Trophoblast cell (in vitro differentiated cells and primary cell): ENCODE measurements around the gene KRT77.
A peak's percentile ranks its signal among the peaks of the same experiment; 100 is the strongest.
"Not testable (repeated sequence)": the region's sequence is repeated elsewhere in the genome, so short reads cannot be mapped to it uniquely, and the experiment has no call there.

Experiments
- DNase-seq, 2 donors: peaks; one replicate each; pipeline ENCODE4 v3.0.0-alpha.2; 2016
- H2AFZ ChIP-seq: 2 replicates; pipeline ENCODE4 v1.6.1; 2013; ENCODE audit warnings: low read length, moderate library complexity, mild to moderate bottlenecking; ENCODE audit not compliant: insufficient read depth, poor library complexity
- H2AK5ac ChIP-seq: 2 replicates; pipeline ENCODE4 v1.6.1; 2013; ENCODE audit warnings: mild to moderate bottlenecking, low read length
- H2BK120ac ChIP-seq: 2 replicates; pipeline ENCODE4 v1.6.1; 2013; ENCODE audit warnings: low read length, mild to moderate bottlenecking, moderate library complexity; ENCODE audit not compliant: insufficient read depth, poor library complexity
- H2BK12ac ChIP-seq: 2 replicates; pipeline ENCODE4 v1.6.1; 2013; ENCODE audit warnings: mild to moderate bottlenecking, low read length, moderate library complexity
- H2BK5ac ChIP-seq: 2 replicates; pipeline ENCODE4 v1.6.1; 2013; ENCODE audit warnings: low read length, low read depth, moderate library complexity, mild to moderate bottlenecking; ENCODE audit not compliant: poor library complexity
- H3K14ac ChIP-seq: 2 replicates; pipeline ENCODE4 v1.6.1; 2013; ENCODE audit warnings: mild to moderate bottlenecking, low read length
- H3K18ac ChIP-seq: 2 replicates; pipeline ENCODE4 v1.6.1; 2013; ENCODE audit warnings: mild to moderate bottlenecking, low read length
- H3K23ac ChIP-seq: 2 replicates; pipeline ENCODE4 v1.6.1; 2013; ENCODE audit warnings: low read length
- H3K27ac ChIP-seq: 2 replicates; pipeline ENCODE4 v1.5.1; 2013; ENCODE audit warnings: low read depth, mild to moderate bottlenecking, inconsistent platforms, low read length, moderate library complexity
- H3K27me3 ChIP-seq: 2 replicates; pipeline ENCODE4 v1.6.1; 2013; ENCODE audit warnings: inconsistent platforms, mild to moderate bottlenecking, low read length, moderate library complexity; ENCODE audit not compliant: insufficient read depth
- H3K36me3 ChIP-seq, 2 experiments: 1 replicate in 1 of 2; 2 replicates in 1 of 2; pipeline ENCODE4 v1.6.1; 2013; ENCODE audit warnings: low read length in 2 of 2, mild to moderate bottlenecking in 2 of 2, moderate library complexity in 1 of 2; ENCODE audit not compliant: insufficient read depth in 2 of 2, control insufficient read depth in 1 of 2
- H3K4ac ChIP-seq: 2 replicates; pipeline ENCODE4 v1.6.1; 2013; ENCODE audit warnings: low read depth, mild to moderate bottlenecking, low read length, moderate library complexity
- H3K4me1 ChIP-seq, 2 experiments: 1 replicate in 1 of 2; 2 replicates in 1 of 2; pipeline ENCODE4 v1.6.1; 2013; ENCODE audit warnings: low read length in 2 of 2, mild to moderate bottlenecking in 2 of 2, moderate library complexity in 1 of 2; ENCODE audit not compliant: insufficient read depth in 2 of 2, control insufficient read depth in 1 of 2
- H3K4me2 ChIP-seq: 2 replicates; pipeline ENCODE4 v1.6.1; 2013; ENCODE audit warnings: inconsistent platforms, mild to moderate bottlenecking, low read length, moderate library complexity
- H3K4me3 ChIP-seq: 2 replicates; pipeline ENCODE4 v1.5.1; 2013; ENCODE audit warnings: mild to moderate bottlenecking, low read depth, low read length, inconsistent platforms
- H3K79me1 ChIP-seq: one replicate; pipeline ENCODE4 v1.6.1; 2013; ENCODE audit warnings: low read length
- H3K79me2 ChIP-seq: 2 replicates; pipeline ENCODE4 v1.6.1; 2013; ENCODE audit warnings: low read length, mild to moderate bottlenecking; ENCODE audit not compliant: control insufficient read depth, insufficient read depth, poor library complexity
- H3K9ac ChIP-seq: 2 replicates; pipeline ENCODE4 v1.6.1; 2013; ENCODE audit warnings: mild to moderate bottlenecking, low read length
- H3K9me3 ChIP-seq: 2 replicates; pipeline ENCODE4 v1.6.1; 2013; ENCODE audit warnings: low read depth, mild to moderate bottlenecking, control low read depth, inconsistent platforms, low read length; ENCODE audit not compliant: insufficient read depth
- H4K12ac ChIP-seq: 2 replicates; pipeline ENCODE4 v1.6.1; 2013; ENCODE audit warnings: low read depth, mild to moderate bottlenecking, low read length, moderate library complexity
- H4K8ac ChIP-seq: 2 replicates; pipeline ENCODE4 v1.6.1; 2013; ENCODE audit warnings: low read depth, mild to moderate bottlenecking, low read length, moderate library complexity
- H4K91ac ChIP-seq: one replicate; pipeline ENCODE4 v1.6.1; 2013; ENCODE audit warnings: low read depth, mild to moderate bottlenecking, low read length, moderate library complexity
- WGBS: extraction: QIAGEN DNeasy Blood & Tissue Kit; methylation state at CpG from one replicate; pipeline ENCODE4 v1.1.7; 2013; ENCODE audit warnings: missing lambda C conversion rate; ENCODE audit not compliant: insufficient read length, insufficient coverage; ENCODE audit errors: extremely low coverage; 5-methylcytosine and 5-hydroxymethylcytosine counted together

KRT77 gene

GRCh38 chr12:52669941-52670340, 33.4 kb downstream of the KRT77 start:
- H3K27ac ChIP-seq, H3K14ac ChIP-seq, H3K9me3 ChIP-seq, H3K36me3 ChIP-seq, H3K79me1 ChIP-seq, H3K4ac ChIP-seq, H4K12ac ChIP-seq, H4K91ac ChIP-seq, H2BK5ac ChIP-seq, H2AK5ac ChIP-seq, H3K18ac ChIP-seq, H2AFZ ChIP-seq, H3K79me2 ChIP-seq, H3K4me2 ChIP-seq, H4K8ac ChIP-seq, H3K4me3 ChIP-seq, DNase-seq, H3K27me3 ChIP-seq, H3K9ac ChIP-seq, H3K23ac ChIP-seq, H2BK12ac ChIP-seq: not testable (repeated sequence)
- no CpG with 5 or more reads among the region's 3 CpGs for WGBS
- Histone ChIP-seq H2BK120ac (peak overlapping the region; percentile 3), H3K4me1 (peaks cover 14 to 26% of the 10 kb centered on the region in 2 experiments)

DNA sequence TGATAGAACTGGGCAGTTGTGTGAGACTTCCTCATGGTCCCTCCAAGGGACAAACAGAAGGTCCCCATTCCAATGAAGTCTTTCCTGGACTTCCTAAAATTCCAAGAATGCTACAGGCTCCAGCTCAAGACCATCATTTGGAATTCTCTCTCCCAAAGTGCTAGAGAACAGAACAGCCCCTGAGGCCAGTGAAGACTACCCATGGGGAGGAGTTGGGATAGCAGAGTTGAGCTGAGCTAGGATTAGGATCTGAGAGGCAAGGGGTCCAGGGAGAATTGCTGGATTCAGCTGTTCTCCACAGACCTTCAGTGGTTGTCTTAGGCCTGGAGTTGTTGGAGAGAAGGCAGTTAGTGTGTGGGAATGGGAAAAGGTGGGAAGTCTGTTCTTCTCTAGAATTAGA, 33.9 kb downstream of the KRT77 start:
- peak in 1 of 2 donors; percentile 57 for DNase-seq
- no peak overlapping the region for H3K4me3 ChIP-seq

DNA sequence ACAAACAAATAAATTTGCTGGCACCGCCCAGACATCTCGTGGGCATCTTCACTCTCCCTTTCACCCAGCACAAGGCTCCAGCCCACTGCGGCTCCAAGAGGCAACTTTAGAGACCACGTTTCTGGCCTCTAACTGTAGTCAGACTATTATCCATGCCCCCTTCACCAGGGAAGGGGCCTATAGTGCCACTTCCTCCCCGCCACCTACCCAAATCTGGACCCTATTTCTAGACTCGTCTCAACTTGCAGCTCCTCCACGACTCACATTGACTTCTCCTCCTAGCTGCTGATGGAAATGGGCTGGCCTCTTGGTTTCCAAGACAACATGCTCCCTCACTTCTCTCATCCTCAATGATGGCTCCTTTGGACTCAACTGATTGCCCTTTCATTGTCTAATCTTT, 35.4 kb downstream of the KRT77 start:
- H3K79me2 ChIP-seq, result no peaks in the 10 kb centered on the region
- H3K9ac ChIP-seq, result no peak overlapping the region
- no peak overlapping the region for H3K4me3 ChIP-seq
- H2BK5ac ChIP-seq, result no peak overlapping the region
- no peak overlapping the region for H3K23ac ChIP-seq
- no peak overlapping the region for H3K18ac ChIP-seq
- H3K4me2 ChIP-seq, result no peak overlapping the region
- H3K4ac ChIP-seq, result no peak overlapping the region
- no peak overlapping the region for H3K27ac ChIP-seq
- peaks cover under 1% of the 10 kb centered on the region for H3K79me1 ChIP-seq
- peaks cover 3 to 9% of the 10 kb centered on the region in 2 experiments for H3K4me1 ChIP-seq
- H3K9me3 ChIP-seq, result no peaks in the 10 kb centered on the region
- no peak overlapping the region for H4K8ac ChIP-seq
- H2BK120ac ChIP-seq, result no peak overlapping the region
- H2BK12ac ChIP-seq, result no peak overlapping the region
- WGBS, result no CpG with 5 or more reads among the region's 7 CpGs
- no peak overlapping the region for H4K91ac ChIP-seq
- H3K36me3 ChIP-seq, result no peaks in the 10 kb centered on the region
- H2AFZ ChIP-seq, result no peak overlapping the region
- no peaks in the 10 kb centered on the region for H3K27me3 ChIP-seq
- DNase-seq, result no peak
- H4K12ac ChIP-seq, result no peak overlapping the region
- no peak overlapping the region for H3K14ac ChIP-seq
- H2AK5ac ChIP-seq, result no peak overlapping the region

More for the DNA sequence above, 33.9 kb downstream of the KRT77 start:
- H3K79me2 ChIP-seq, result no peaks in the 10 kb centered on the region
- no peak overlapping the region for H3K27ac ChIP-seq
- no peak overlapping the region for H2AFZ ChIP-seq
- H2BK5ac ChIP-seq, result no peak overlapping the region
- no peak overlapping the region for H2AK5ac ChIP-seq
- H2BK12ac ChIP-seq, result no peak overlapping the region
- no peaks in the 10 kb centered on the region for H3K27me3 ChIP-seq
- no peak overlapping the region for H3K14ac ChIP-seq
- H4K91ac ChIP-seq, result no peak overlapping the region
- no peak overlapping the region for H3K4me2 ChIP-seq
- H4K8ac ChIP-seq, result no peak overlapping the region
- no peak overlapping the region for H3K9ac ChIP-seq
- H3K23ac ChIP-seq, result no peak overlapping the region
- no peak overlapping the region for H2BK120ac ChIP-seq
- no peak overlapping the region for H4K12ac ChIP-seq
- no peak overlapping the region for H3K4ac ChIP-seq
- H3K18ac ChIP-seq, result no peak overlapping the region
- peaks cover 11 to 22% of the 10 kb centered on the region in 2 experiments for H3K4me1 ChIP-seq
- H3K9me3 ChIP-seq, result no peaks in the 10 kb centered on the region
- peaks cover 4% of the 10 kb centered on the region for H3K79me1 ChIP-seq
- no peaks in the 10 kb centered on the region for H3K36me3 ChIP-seq

DNA sequence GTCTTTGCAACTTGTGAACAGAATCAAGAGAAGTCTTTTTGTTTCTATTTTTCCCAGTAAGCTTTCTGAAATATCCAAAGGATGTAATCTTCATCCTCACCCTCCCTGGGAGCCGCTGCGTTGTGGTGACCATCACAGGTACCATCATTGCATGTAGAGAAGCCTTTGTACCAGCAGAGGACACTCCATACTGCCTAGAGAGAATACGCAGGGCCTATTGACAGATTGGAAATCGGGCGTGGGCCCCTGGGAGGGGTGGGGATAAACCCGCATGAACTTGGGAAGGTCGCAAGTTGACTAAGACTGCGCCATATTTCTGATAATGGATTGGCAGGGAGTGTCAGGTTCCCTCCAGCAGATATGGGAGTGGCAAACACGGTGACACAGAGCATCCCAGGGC, 35.8 kb downstream of the KRT77 start:
- no peak overlapping the region for H2BK120ac ChIP-seq
- no peak overlapping the region for H3K18ac ChIP-seq
- no peak overlapping the region for H2AK5ac ChIP-seq
- H3K4ac ChIP-seq, result no peak overlapping the region
- H2BK12ac ChIP-seq, result no peak overlapping the region
- peak; percentile 52 to 69 for DNase-seq
- no peak overlapping the region for H3K4me3 ChIP-seq
- H2AFZ ChIP-seq, result no peak overlapping the region
- H3K23ac ChIP-seq, result no peak overlapping the region
- no peak overlapping the region for H2BK5ac ChIP-seq
- WGBS, result no CpG with 5 or more reads among the region's 9 CpGs
- no peak overlapping the region for H4K8ac ChIP-seq
- no peaks in the 10 kb centered on the region for H3K27me3 ChIP-seq
- no peak overlapping the region for H4K91ac ChIP-seq
- peaks cover 2 to 8% of the 10 kb centered on the region in 2 experiments for H3K4me1 ChIP-seq
- H3K14ac ChIP-seq, result no peak overlapping the region
- no peaks in the 10 kb centered on the region for H3K36me3 ChIP-seq
- H3K79me1 ChIP-seq, result no peaks in the 10 kb centered on the region
- no peaks in the 10 kb centered on the region for H3K79me2 ChIP-seq
- no peaks in the 10 kb centered on the region for H3K9me3 ChIP-seq
- no peak overlapping the region for H3K4me2 ChIP-seq
- H4K12ac ChIP-seq, result no peak overlapping the region
- H3K9ac ChIP-seq, result no peak overlapping the region
- no peak overlapping the region for H3K27ac ChIP-seq
